Gastrocnemius medialis (tissue), 4 donors: ENCODE measurements around the gene PGD.

Experiments
- CTCF ChIP-seq, 5 experiments: fragments of 450-650 bp in 3 of 5; fragments of 200-600 bp in 2 of 5; sonication (generic) in 2 of 5; IDR thresholded peaks in 4 of 5; conservative IDR thresholded peaks in 1 of 5; 1 replicate in 4 of 5; 2 replicates in 1 of 5; pipeline ENCODE4 v1.5.1; 2016 to 2019; ENCODE audit warnings: antibody characterized with exemption in 5 of 5, mild to moderate bottlenecking in 3 of 5, moderate library complexity in 3 of 5
- POLR2A ChIP-seq, 2 donors: fragments of 450-650 bp; IDR thresholded peaks; one replicate each; pipeline ENCODE4 v1.6.1; 2017; ENCODE audit warnings: antibody characterized with exemption in 2 of 2, mild to moderate bottlenecking in 2 of 2, moderate library complexity in 2 of 2

- TF ChIP-seq CTCF (IDR thresholded peaks at IDR 0.05 in 4 of 5, conservative IDR thresholded peaks at IDR 0.05 in 1 of 5) (no peak), POLR2A (IDR thresholded peaks at IDR 0.05) (no peak)
These were observed 52.4 kb downstream of the PGD start for GRCh38 chr1:10451287-10451686.
